Stomach (tissue), 4 donors: ENCODE data around the gene VSTM2L.

Experiments
- EP300 ChIP-seq: sonication (generic); formaldehyde crosslinking; IDR thresholded peaks from one replicate; pipeline ENCODE4 v1.6.1; 2017; ENCODE audit warnings: antibody characterized with exemption
- POLR2A ChIP-seq, 4 donors: fragments of 450-650 bp; IDR thresholded peaks; one replicate each; pipeline ENCODE4 v1.6.1; 2016; ENCODE audit warnings: antibody characterized with exemption in 4 of 4, control low read depth in 2 of 4, mild to moderate bottlenecking in 1 of 4, moderate library complexity in 1 of 4
- POLR2AphosphoS5 ChIP-seq, 3 donors: sonication (generic); formaldehyde crosslinking; IDR thresholded peaks; one replicate each; pipeline ENCODE4 v1.6.1; 2016; ENCODE audit warnings: antibody characterized with exemption in 3 of 3
- TF ChIP-seq, protein P1 (sequence below), 7 experiments: fragments of 450-650 bp in 4 of 7; fragments of 200-600 bp in 3 of 7; sonication (generic) in 3 of 7; IDR thresholded peaks; one replicate each; pipeline ENCODE4 v1.5.1; 2016 to 2019; ENCODE audit warnings: antibody characterized with exemption in 7 of 7, control low read depth in 2 of 7, mild to moderate bottlenecking in 1 of 7

DNA sequence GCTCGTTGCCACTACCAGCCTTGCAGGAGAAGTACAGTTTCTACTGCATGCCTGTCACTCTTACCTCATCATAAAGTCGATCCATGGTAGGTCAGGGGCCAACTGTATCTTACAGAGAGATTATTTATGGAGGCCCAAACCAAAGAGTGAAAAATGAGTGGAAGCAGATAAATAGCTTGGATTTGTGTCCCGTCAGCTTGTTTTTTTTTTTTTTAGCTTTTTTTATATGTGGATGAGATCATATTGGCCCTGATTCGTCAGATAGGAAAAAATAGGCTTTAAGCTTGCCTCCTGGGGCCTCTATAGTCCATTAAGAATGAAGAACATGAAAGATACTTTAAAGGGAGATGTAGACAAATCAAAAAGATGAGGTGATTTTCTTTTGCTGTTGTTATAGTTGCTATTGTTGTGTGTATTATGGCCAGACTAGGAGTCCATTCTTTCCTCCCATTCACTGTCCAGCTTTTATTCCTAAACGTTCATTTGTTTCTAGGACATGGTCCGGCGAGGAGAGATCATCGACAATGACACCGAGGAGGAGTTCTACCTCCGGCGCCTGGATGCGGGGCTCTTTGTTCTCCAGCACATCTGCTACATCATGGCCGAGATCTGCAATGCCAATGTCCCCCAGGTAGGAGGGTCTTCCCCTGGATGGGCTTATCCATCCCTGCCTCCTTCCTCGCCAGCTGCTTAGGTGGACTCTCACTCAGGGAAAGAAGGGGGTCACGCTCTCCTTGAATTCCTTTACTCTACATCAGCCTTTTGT, 43.3 kb upstream of the VSTM2L start:
- TF ChIP-seq, protein P1, sequence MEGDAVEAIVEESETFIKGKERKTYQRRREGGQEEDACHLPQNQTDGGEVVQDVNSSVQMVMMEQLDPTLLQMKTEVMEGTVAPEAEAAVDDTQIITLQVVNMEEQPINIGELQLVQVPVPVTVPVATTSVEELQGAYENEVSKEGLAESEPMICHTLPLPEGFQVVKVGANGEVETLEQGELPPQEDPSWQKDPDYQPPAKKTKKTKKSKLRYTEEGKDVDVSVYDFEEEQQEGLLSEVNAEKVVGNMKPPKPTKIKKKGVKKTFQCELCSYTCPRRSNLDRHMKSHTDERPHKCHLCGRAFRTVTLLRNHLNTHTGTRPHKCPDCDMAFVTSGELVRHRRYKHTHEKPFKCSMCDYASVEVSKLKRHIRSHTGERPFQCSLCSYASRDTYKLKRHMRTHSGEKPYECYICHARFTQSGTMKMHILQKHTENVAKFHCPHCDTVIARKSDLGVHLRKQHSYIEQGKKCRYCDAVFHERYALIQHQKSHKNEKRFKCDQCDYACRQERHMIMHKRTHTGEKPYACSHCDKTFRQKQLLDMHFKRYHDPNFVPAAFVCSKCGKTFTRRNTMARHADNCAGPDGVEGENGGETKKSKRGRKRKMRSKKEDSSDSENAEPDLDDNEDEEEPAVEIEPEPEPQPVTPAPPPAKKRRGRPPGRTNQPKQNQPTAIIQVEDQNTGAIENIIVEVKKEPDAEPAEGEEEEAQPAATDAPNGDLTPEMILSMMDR (IDR thresholded peaks at IDR 0.05): no peak
- no peak for TF ChIP-seq POLR2AphosphoS5 (IDR thresholded peaks at IDR 0.05)
- TF ChIP-seq EP300: no peak
- TF ChIP-seq POLR2A (IDR thresholded peaks at IDR 0.05): no peak
